Left colon (tissue), 2 donors: Measurements from ENCODE around the gene SLC16A8. TPM values are rescaled to one million over a fixed set of nuclear protein-coding genes. Genes with fewer than 3 reads are reported as not detected.

ENCODE experiments used
- ATAC-seq: fragments of 200-7000 bp; cut with Tn5 transposase; one replicate; pipeline ENCODE4 v1.9.1; 2020; ENCODE audit warnings: mild to moderate bottlenecking, moderate library complexity
- DNase-seq, 2 donors: peaks; one replicate each; pipeline ENCODE4 v3.0.0-alpha.2; 2020
- intact Hi-C, 2 donors: fragments of 100-400 bp; cut with DNase I in 1 of 2; cut with micrococcal nuclease in 1 of 2; formaldehyde crosslinking; loops; one replicate each; pipeline versions ENCODE4 v1.11.2 to v1.14.0; 2022; cut with DNase I, micrococcal nuclease
- total RNA-seq, 2 donors: library from RNA; stranded (reverse); fragmentation: NEBNext Ultra II Directional; extraction: Animal tissue kit (Norgen Biotek cat#: 25700); gene quantifications; one replicate each; pipeline ENCODE4 v1.2.1, GENCODE V29; 2021
- donor health status: DM: no; HTN: no; CAD: no.
- donor health status: DM: yes; HTN: yes; CAD: no.

SLC16A8 gene
- total RNA-seq, 2 donors from 2014 or later: not detected

DNA sequence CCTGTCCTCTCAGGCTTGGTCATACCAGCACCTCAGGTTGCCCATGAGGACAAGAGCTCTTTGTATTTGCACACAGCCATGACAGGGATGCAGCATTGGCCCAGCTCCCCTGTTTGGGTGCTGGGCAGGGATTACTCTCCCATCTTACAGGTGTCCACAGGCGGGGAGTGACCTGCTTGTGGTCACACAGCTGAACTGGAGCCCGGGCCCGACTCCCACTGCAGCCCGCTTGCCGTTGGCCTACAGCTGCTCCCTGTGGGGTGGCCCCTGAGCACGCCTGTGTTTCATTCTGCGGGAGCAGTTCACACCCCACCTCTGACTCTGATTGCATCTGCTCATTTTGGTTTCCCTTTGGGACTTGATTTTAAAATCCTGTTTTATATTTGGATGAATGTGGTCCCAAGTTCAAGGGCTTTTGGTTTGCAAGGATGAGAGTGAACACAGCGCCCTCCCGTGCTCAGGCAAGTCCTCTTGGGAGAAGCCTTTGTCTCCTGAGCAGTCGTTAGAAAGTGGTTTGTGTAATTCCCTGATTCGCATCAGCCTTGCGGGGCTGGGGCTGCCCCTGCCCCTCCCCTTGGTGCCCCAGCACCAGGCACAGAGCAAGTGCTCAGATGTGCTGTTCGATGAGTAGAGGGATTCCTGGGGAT, 17.5 kb downstream of the SLC16A8 start:
- intact Hi-C loops: no loop called here
- ATAC-seq (no peak), DNase-seq (no peak)

DNA sequence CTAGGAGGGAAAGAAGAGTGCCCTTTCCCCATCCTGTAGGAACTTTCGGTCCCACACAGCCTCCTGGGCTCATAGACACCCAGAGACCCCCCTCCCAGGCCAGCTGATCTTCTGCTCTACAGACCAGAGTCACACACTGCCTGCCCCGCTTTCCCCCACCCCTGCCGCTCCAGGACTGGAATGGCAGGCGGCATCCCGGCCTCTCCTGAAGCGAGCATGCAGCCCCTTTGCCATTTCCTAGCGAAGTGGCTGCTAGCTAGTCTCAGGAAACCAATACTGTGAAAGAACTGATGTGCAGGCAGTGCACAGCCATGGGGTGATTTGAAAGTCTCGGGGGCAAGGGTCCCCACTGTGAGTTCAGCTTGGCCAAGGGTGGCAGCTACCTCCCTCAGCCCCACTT, 18.4 kb downstream of the SLC16A8 start:
- no peak for DNase-seq
- ATAC-seq: no peak
- intact Hi-C loops: no loop called here

DNA sequence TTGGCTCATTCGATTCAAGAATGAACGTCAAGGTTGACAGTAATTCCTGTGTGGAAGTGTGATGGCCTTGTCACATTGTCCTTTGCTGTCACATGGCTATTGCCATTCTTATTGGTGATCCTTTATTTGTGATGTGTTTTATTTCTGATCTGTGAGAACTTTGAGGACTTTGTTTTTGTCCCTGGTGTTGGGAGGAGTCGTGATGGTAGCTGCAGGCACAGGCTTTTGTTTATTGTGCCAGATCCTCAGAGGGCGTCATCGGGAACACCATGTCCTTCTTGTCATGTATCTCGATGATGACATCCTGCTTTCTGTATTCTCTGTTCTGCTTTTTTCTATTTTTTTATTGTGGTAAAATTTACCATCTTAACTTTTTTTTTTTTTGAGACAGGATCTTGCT, 21.2 kb downstream of the SLC16A8 start:
- no peak for DNase-seq
- intact Hi-C loops: no loop called here
- ATAC-seq: no peak

DNA sequence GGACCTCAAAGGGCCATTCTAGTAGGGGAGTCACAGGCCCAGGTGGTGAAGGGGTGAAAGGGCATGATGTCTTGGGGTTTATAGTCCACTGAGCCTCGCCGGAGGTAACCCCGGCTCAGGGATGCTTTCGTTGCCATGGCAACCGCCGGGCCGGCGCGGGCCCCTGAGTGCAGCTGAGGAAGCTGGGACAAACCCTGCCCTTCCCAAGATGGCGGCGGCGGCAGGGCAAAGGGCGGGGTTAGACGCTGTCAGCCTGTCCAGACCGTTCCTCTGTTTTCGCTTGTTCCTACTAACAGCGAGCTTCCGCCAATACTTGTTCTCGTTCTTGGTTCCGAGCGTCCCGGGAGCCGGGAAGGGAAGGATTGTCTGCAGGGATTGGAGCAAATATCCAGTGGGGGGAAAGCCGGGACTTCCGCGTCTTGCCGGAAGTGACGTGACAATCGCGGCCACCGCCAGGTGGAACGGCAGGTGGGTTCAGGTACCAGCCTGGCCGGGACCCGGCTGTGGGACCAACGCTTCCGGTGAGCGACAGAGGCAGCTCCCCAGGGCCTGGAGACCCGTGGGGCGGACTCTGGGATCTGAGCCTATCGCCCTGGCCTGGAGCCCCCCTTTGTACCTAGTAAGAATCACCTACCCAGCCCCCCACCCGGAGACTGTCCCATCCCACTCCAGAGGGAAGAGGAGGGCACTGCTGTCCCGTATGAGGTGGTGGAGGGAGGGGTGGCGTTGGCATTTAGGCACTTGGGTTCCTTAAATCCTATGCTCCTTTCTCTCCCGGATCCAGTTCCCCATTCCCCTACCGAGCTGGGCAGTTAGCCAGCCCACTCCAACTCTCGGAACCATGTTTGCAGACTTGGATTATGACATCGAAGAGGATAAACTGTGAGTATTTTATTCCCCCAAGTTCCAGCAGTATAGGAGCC, 26.8 kb downstream of the SLC16A8 start, which contains the start of gene PICK1:
Gene PICK1 (plus strand): TSS at position 436 of the 923 bp plus-strand sequence. CDS start 406 bp downstream, at position 842.
- DNase-seq: peak; percentile 84 to 91
- peak; percentile 89 for ATAC-seq
- intact Hi-C loops: loop anchor here in 1 of 2 donors (10.0 kb wide), 1 partner anchor 508 kb away; no protein-coding TSS in a partner anchor

DNA sequence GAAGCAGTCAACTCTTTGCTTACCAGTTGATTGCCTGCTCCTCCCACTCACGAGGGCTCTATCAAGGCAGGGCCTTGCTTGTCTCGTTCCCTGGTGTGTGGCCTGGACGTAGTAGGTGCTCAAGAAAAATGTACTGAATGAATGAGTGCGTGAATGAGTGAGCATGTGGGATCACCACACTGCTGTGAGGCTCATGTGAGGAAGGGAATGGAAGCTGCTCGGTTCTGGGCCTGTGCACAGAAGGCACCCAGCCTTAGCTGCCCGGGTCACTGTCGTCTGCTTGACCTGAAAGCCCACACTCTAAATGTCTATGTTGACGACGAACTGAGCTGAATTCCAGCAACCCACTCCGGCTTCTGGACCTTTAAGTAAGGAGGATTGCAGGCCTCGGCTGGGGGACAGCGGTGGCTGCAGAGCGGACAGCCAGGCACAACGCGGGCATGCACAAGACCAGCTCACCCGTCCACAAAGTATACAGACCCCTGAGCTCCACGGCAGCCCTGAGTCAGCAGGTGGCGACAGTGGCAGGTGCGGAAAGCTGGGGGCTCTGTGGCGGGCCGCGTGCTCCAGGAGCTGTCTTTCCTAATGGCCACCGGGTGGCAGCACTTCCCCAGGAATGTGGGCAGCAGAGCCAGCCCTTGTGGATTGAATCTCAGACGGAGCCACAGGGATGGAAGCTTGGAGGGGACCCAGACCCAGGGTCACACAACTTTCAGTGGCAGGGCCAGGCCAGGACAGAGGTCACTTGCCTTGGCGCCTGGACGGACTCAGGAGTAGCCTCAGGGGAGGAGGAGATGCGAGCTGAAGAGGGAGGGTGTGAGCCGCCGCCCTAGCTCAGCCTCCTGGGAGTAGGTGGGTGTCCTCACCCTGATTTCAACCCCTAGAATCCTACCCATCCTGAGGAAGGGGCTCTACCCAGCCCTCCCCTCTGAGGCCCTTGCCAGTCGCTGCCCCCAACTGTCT, 31.8 kb downstream of the SLC16A8 start:
- intact Hi-C loops: loop anchor here in 1 of 2 donors (10.0 kb wide), 1 partner anchor 513 kb away; no protein-coding TSS in a partner anchor
- ATAC-seq (peak; percentile 70), DNase-seq (peak; percentile 59 to 89)

DNA sequence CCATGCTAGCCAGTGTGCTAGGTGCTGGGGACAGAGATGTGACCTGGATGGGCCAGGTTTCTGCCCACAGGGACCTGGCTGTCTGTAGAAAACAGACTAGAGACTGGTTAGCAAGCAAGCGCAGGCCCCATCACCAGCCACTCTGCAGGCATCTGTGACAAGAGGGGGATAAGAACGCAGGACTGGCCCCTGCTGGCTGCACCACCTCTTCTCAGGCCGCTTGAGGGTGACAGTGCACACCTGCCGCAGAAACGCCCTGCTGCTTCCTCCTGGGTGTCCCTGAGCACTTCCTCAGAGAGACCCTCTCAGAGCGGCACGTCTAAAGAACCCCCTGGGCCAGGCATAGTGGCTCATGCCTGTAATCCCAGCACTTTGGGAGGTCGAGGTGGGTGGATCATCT, 32.7 kb downstream of the SLC16A8 start:
- ATAC-seq (no peak), DNase-seq (no peak)
- intact Hi-C loops: loop anchor here in 1 of 2 donors (10.0 kb wide), 1 partner anchor 514 kb away; no protein-coding TSS in a partner anchor

DNA sequence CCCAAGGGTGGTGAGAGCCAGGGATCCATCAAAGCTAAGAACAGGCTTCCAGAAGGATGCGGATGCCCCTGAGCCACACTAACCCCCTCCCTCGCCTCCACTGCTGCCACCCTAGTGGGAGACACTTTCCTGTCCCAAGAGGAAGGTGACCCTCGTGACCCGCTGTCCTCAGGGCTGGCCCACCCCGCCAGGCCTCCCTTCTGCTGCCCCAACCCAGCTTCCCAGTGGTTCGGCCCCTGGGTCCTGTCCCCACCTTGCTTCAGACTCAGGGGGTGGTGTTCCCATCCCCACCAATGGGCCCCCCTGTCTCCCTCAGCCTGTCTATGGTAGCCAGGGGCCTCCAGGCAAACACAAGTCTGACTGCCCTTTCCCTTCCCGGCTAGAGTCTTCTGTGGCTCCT, 33.3 kb downstream of the SLC16A8 start:
- intact Hi-C loops: loop anchor here in 1 of 2 donors (10.0 kb wide), 1 partner anchor 514 kb away; no protein-coding TSS in a partner anchor
- ATAC-seq: no peak
- no peak for DNase-seq

DNA sequence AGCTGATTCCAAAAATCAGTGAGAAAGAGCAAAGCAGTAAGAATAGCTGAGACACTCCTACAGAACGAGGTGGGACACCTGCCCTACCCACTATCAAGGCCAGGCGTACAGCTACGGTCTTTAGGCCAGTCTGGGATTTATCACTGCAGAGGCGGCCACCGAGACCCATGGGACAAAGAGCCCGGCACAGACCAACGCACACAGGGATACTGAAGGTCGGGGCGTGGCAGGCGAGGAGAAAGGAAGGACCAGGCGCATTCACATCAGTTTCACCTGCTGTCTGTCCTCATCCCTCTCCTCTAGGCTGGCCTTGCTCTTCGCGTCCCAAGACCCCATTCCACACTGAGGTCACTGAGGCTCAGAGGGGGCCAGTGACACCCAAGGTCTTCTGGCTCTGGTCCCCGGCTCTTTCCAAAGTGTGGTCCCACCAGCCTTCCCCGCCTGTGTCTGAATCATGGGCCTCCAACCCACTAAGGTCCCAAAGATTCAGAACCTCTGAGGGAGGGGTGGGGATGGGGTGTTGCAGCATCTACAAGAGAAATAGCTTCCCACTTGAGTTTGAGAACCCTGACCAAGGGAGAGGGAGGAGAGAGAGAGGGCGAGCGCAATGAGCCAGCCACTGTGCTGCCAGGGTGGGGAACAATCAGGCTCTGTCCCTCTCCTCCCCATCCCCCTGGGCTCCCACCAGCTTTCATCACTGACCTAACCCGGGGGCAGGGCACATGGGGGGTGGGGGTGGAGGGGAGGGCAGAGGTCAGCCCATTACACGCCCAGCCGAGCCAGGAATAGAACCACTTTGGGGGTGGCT, 34.0 kb downstream of the SLC16A8 start:
- intact Hi-C loops: loop anchor here in 1 of 2 donors (10.0 kb wide), 1 partner anchor 515 kb away; no protein-coding TSS in a partner anchor
- no peak for ATAC-seq
- DNase-seq: no peak

DNA sequence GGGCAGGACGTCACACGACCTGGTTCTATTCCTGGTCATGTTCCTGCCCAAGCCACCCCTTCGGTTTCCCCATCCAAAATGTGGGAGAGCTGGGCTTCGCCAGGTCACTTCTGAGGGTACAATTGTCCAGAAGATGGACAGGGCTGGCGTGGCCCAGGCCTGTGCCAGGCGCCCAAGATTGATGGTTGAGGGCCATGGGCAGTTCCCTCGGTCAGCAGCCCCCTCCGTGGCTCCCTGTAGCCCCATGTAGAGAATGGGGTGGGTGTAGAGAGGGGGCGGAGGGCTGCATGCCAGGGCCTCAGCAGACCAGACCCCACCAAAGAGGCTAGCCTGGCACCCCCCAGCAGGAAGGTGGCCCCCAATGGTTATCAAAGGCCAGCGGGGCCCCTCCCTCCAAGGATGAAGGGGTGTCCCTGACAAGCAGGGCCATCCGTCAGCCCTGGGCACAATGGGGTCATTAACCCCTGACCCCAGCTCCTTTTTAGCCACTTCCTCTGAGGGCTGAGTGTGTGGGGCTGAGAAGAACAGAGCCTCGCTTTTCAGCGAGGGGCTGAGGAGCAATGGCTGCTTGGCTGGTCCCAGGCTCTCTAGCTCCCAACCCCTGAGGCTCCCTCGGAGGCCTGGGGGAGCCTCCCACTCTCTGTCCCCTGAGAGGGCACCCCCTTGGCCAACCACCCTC, 37.8 kb downstream of the SLC16A8 start:
- intact Hi-C loops: no loop called here
- DNase-seq (no peak), ATAC-seq (no peak)

DNA sequence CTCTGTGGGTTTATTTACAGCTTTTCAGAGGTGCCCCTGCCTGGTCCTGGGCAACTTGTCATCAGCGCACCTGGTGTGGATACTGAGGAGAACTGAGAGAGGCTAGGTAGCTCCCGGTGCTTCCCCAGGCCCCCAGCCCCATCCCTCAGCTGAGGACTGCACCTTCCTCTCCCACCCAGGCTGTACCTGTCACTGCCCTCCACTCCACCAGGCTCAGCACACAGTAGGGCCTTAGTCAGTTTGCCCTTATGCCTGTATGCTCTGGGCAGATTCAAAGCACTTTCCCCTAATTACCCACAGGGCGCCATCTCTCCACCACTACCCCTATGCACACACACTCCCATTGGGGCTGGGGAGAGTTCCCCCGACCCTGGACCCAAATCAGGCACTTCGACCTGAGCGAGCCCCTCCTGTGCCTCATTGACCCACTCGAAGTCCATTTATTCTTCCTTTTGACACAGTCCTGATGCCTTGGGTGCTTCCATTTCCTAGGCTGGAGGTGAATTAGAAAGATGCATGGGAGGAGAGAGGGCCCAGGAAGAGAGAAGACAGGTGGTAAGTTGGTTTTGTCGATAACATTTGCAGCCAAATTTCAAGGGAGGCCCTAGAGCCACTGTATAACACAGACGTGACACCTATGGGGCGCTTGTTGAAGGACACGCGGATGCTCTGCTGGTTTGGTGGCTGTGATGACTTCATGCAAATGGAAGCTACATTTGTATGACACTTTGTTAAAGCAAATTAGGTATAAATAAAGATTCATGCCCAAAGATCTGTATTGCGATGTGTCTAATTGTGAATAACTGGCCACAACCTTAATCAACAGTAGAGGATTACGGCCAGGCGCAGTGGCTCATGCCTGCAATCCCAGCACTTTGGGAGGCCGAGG, 40.6 kb downstream of the SLC16A8 start:
- ATAC-seq (no peak), DNase-seq (no peak)
- intact Hi-C loops: no loop called here

DNA sequence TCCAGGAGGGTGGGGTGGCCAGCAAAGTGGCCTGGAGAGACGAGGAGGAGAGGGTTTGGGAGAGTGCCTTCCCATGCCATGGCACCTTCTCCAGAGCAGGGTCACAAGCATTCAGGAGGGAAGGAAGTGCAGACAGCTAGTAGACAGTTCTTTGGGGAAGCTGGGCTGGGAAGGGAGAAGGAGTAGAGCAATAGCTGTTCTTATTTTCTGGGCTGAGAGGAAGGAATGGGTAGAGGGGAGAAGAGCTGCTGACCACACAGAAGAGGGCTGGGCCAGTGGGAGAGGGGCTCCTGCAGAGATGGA, 41.5 kb downstream of the SLC16A8 start:
- DNase-seq: no peak
- ATAC-seq: no peak
- intact Hi-C loops: no loop called here

DNA sequence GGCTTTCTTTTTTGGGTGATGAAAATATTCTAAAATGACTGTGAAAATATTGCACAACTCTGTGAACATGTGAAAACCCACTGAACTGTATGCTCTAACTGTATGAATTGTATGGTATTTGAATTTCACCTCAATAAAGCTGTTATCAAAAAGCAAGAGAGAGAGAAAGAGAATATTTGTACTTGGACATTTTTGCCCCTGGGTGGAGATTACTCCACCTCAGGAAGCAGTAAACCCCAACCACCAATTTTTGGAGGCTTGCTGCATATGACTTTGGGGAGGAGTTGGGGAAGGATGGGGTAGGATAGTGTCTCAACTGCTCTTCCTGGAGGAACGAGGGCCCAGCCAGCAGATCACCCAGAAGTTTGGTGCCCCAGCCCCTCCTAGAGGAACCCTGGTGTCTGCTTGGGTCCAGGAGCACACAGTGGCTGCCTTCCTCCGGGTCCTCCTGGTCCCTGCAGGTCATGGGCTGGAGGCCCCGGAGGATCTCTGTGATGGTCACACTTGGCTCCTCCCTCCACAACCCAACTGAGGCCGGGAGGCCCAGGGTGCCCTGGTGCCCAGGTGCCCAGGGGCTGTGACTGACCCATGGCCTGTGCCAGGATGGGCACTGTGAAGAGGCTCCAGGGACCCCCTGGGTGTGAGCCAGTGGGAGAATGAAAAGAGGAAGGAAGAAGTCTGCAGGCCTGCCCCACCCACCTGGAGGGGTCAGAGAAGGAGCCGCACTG, 42.1 kb downstream of the SLC16A8 start:
- ATAC-seq (no peak), DNase-seq (no peak)
- intact Hi-C loops: no loop called here

DNA sequence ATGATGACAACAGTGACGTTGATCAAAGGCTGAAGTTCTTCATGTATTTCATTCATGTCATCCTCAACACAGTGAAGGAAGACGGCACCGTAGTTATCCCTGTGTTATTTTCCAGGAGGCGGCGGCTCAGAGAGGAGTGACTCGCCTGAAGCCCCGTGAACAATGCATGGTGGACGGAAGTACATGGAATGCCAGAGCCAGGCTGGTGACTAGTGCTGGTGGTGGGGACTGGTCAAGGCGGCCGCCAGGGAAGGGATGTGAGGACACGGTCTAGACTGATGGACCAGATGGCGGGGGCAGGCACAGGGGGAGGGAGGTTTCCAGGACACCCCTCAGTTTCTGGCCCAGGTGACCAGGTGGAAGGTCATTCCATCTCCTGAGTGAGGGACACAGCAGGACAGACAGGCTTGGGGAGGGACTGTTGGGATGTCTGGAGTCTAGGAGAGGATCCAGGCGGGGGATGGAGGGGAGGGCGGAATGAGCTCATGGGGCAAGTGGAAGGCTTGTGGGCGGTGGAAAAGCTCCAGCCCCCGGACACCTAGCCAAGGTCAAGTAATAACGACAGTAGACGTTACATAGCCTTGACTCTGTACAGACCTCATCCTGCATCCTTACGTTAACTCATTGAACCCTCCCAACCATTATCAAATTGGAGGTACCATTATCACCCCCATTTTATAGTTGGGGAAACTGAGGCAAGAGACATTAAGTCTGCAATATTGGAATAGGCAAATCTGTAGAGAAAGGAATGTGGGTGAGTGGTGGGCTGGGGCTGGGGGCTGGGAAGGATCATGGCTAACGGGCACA, 42.8 kb downstream of the SLC16A8 start:
- no peak for DNase-seq
- intact Hi-C loops: no loop called here
- no peak for ATAC-seq

DNA sequence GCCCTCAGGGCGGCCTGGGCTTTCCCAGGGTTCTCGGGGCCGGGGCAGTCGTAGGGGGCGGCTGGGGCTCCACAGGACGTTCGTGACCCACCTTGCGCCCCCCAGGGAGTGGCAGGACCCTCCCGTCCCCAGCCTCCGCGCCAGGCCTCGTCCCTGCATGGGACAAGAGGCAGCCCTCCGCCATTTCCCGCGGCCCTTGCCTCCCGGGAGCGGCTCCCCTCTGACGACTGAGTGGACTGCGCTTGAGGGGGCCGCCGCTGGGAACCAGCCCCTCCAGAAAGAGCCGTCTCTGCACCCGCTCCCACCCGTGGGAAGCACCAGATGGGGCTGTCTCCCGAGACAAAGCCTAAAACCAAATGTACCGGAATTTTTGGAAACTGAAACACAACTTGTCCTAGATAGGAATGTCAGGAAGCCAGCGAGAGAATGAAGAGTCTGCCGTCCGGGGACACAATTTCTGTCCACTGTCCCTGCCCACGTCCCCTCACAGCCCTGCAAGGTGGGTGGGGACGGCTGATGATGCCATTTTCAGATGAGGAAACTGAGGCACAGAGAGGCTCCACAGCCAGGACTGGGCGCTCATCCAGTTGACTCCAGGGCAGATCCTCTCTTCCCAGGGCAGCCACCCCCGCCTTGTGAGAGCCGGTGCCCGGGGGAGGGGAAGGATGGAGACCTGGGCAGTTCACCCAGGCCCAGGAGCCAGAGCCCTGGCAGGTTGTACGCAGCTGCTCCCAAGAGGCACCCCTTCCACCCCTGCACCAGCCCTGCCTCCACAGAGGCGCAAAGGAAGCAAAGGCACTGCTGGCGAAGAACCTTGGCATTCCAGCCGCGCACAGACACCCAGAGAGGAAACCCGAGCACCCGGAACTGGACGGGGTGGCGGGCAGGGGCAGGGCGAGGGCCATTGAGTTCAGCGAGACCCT, 44.8 kb downstream of the SLC16A8 start:
- intact Hi-C loops: no loop called here
- ATAC-seq (no peak), DNase-seq (no peak)
